Liver (tissue), 3 donors: ENCODE measurements around the gene HLA-DPB1.

ENCODE experiments used
- EGR1 ChIP-seq, 2 donors: IDR thresholded peaks; 2 replicates each; pipeline ENCODE4 v1.6.1; 2016 to 2018; ENCODE audit warnings: antibody characterized with exemption in 2 of 2, low read depth in 2 of 2
- GABPA ChIP-seq, 2 donors: IDR thresholded peaks in 1 of 2; conservative IDR thresholded peaks in 1 of 2; 2 replicates each; pipeline ENCODE4 v1.6.1; 2016; ENCODE audit warnings: antibody characterized with exemption in 2 of 2, mild to moderate bottlenecking in 1 of 2, moderate library complexity in 1 of 2
- SP1 ChIP-seq: IDR thresholded peaks from 2 replicates; pipeline ENCODE4 v1.6.1; 2018; ENCODE audit warnings: antibody characterized with exemption, mild to moderate bottlenecking
- TF ChIP-seq, protein P1 (sequence below): fragments of 150-350 bp; IDR thresholded peaks from 2 replicates; pipeline ENCODE4 v1.5.1; 2017; ENCODE audit warnings: improper control_type of control experiment, low read depth, low read length; ENCODE audit not compliant: missing input control
- donor health status: healthy.
- donor health status: healthy.

DNA sequence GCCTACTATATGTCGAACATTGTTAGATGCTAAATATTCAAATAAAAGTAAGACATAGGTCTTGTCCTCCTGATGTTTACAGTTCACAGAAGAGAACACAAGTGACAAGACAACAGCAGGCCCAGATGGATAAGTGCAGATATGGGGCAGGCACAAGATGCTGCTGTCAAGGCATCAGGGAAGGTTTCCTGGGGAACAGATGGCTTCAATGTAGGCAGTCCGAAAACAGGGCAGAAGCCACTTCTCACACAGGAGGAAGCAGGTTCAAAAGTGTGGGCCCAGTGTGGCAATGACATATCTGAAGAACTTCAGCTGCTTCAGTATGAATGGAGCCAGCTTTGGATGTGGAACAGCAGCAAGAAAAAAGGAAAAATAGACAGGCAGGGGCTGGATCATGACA, 32.5 kb downstream of the HLA-DPB1 start:
- TF ChIP-seq SP1 (no peak), EGR1 (IDR thresholded peaks at IDR 0.05; ENCODE audit: low read depth in 2 of 2) (no peak), GABPA (IDR thresholded peaks at IDR 0.05 in 1 of 2, conservative IDR thresholded peaks at IDR 0.05 in 1 of 2) (no peak)
- TF ChIP-seq, protein P1, sequence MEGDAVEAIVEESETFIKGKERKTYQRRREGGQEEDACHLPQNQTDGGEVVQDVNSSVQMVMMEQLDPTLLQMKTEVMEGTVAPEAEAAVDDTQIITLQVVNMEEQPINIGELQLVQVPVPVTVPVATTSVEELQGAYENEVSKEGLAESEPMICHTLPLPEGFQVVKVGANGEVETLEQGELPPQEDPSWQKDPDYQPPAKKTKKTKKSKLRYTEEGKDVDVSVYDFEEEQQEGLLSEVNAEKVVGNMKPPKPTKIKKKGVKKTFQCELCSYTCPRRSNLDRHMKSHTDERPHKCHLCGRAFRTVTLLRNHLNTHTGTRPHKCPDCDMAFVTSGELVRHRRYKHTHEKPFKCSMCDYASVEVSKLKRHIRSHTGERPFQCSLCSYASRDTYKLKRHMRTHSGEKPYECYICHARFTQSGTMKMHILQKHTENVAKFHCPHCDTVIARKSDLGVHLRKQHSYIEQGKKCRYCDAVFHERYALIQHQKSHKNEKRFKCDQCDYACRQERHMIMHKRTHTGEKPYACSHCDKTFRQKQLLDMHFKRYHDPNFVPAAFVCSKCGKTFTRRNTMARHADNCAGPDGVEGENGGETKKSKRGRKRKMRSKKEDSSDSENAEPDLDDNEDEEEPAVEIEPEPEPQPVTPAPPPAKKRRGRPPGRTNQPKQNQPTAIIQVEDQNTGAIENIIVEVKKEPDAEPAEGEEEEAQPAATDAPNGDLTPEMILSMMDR: no peak
